ENCODE results near the gene GLIS2.

GLIS2 gene

DNA sequence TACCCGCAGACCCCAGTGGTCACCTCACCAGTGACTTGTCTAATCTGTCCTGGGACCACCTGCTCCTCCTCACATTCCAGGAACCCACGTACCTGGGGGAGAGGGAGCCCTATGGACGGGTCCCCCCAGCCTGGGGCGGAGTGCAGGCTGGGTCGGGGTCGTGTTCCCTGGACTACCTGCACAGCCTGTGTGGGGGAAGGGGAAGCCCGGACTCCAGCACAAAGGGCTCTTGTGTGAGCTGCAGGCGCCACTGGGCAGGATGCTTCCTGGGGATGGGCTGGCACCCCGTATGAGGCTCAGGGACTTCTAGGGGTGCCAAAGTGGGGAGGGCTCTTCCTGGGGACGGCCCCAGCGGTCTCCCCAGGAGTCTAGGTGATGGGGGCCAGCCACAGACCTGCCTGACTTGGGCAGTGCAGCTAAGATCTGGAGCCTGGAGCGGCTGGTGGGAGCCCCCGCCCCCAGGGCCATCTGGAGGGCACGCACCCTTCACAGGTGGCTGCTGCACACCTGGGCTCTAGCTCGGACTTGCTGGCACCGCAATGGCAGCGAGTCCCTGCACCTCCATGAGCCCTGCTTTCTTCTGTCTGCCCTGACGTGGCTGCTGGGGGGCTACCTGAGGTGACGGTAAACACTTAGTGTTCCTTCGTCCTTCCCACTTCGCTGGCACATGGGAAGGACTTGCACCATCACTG, 63.3 kb downstream of the GLIS2 start:
- in situ Hi-C loops (cut with HindIII; ENCODE audit: low sequenced_read_pairs) = no loop called here

DNA sequence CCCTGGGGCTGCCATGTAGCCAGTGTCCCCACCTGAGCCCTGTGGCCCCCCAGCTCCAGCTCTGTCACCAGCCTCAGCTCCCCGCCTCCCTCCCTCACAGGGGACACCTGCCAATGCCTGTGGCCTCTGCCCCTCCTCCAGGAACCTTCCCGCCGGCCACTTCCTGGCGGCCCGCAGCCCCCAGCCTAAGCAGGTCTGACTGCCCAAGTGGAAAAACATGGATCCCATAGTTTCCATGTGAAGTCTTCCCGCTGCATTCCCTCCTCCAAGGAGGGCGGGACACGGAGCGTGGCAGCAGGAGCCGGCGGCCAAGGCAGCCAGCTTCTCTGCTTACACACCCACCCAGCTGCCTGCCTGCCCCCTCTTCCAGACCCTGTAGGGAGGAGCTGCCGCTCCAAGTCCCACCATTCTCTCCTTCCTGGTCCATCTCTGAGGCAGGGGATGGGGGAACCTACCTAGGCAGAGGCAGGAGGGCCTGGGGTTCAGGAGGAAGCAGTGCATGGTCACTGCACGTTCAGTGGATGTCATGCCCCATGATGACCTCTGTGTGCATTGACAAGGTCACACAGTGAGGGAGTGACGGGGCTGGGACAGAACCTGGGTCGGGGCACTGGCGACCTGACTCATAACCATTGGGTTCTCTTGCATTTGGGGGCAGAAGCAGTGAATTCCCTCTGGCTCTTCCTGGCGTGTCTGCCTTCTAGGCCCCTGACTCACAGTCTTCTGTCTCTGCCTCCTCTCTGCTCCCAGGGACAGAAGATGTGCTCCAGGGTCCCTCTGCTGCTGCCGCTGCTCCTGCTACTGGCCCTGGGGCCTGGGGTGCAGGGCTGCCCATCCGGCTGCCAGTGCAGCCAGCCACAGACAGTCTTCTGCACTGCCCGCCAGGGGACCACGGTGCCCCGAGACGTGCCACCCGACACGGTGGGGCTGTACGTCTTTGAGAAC, 64.5 kb downstream of the GLIS2 start:
- in situ Hi-C loops (cut with HindIII; ENCODE audit: low sequenced_read_pairs) = no loop called here

GRCh38 chr16:4381072-4381934, 65.4 kb downstream of the GLIS2 start:
- in situ Hi-C loops (cut with HindIII; ENCODE audit: low sequenced_read_pairs) = no loop called here

- in situ Hi-C loops (cut with HindIII; ENCODE audit: low sequenced_read_pairs) = no loop called here
These were observed 66.3 kb downstream of the GLIS2 start for GRCh38 chr16:4381935-4382794.

DNA sequence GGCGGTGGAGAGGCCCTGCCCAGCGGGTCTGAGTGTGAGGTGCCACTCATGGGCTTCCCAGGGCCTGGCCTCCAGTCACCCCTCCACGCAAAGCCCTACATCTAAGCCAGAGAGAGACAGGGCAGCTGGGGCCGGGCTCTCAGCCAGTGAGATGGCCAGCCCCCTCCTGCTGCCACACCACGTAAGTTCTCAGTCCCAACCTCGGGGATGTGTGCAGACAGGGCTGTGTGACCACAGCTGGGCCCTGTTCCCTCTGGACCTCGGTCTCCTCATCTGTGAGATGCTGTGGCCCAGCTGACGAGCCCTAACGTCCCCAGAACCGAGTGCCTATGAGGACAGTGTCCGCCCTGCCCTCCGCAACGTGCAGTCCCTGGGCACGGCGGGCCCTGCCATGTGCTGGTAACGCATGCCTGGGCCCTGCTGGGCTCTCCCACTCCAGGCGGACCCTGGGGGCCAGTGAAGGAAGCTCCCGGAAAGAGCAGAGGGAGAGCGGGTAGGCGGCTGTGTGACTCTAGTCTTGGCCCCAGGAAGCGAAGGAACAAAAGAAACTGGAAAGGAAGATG, 67.0 kb downstream of the GLIS2 start:
- in situ Hi-C loops (cut with HindIII; ENCODE audit: low sequenced_read_pairs) = no loop called here

DNA sequence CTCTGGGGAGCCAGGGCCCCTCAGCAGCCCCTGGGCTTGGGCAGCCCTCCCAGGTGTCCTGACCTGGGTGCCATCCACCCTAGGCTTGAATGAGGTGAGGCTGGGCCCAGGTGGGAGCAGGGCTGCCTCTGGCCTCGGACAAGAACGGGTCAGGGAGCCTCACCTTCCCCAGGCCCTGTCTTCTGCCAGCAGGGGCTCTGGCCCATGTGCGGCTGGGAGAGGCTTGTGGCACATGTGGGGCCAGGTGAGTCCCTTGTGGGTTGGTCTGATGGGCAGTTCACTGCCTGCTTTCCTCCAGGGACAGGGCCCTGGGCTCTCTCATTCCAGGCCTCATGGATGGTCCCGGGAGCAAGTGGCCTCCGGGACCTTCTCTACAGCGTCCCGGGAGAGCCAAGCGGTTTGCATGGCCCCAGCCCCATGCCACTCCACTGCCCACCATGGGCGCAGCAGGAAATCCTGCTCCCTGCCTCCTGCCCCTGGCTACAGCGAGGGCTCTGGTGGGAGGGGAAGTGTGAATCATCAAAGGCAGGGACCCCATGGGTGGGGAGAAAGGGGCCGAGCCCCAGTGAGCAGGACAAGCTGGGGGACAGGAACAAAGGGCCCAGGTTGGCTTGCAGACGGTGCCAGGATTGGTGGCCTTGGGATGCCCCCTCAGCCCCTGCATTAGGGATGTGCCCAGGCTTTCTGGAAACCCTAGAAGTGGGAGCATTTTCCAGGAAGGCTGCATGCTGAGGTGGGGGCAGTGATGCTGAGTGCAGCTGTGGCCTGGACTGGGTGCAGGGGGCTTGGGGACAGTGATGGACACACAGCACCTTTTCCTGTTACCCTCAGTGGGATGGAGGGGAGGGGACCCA, 68.0 kb downstream of the GLIS2 start:
- in situ Hi-C loops (cut with HindIII; ENCODE audit: low sequenced_read_pairs) = no loop called here

GRCh38 chr16:4384509-4384942, 68.7 kb downstream of the GLIS2 start:
- in situ Hi-C loops (cut with HindIII; ENCODE audit: low sequenced_read_pairs) = no loop called here

GRCh38 chr16:4385066-4385788, 69.4 kb downstream of the GLIS2 start:
- in situ Hi-C loops (cut with HindIII; ENCODE audit: low sequenced_read_pairs) = no loop called here

- in situ Hi-C loops (cut with HindIII; ENCODE audit: low sequenced_read_pairs) = no loop called here
These were observed 70.1 kb downstream of the GLIS2 start for GRCh38 chr16:4385789-4386450.

- in situ Hi-C loops (cut with HindIII; ENCODE audit: low sequenced_read_pairs) = no loop called here
These were observed 70.6 kb downstream of the GLIS2 start for GRCh38 chr16:4386451-4386805.

- in situ Hi-C loops (cut with HindIII; ENCODE audit: low sequenced_read_pairs) = no loop called here
These were observed 71.2 kb downstream of the GLIS2 start for GRCh38 chr16:4386951-4387565.

DNA sequence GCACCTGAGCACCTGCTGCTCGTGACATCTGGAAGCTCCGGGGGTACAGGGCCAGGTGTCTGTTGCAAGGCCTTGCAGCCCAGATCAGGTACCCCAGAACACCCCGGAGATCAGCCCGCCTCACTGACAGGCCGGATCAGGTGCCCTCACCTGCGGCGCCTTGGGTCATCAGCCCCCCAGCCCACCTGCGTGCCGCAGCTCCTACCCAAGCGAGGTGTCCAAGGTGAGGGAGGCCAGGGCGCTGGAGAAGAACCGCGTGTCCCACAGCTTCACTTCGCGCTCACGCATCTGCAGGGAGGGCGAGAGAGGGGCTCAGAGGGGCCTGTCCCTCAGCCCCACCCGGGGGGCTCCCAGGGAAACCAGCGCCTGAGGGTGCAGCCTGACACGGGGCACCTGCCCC, 71.9 kb downstream of the GLIS2 start:
- in situ Hi-C loops (cut with HindIII; ENCODE audit: low sequenced_read_pairs) = no loop called here

GRCh38 chr16:4388271-4389021, 72.6 kb downstream of the GLIS2 start:
- in situ Hi-C loops (cut with HindIII; ENCODE audit: low sequenced_read_pairs) = no loop called here
